Right hindlimb (tissue), 1 donor: Measurements from ENCODE around the gene PCBP3.
A peak's percentile ranks its signal among the peaks of the same experiment; 100 is the strongest.
"Not testable (repeated sequence)": the region's sequence is repeated elsewhere in the genome, so short reads cannot be mapped to it uniquely, and the experiment has no call there.

Experiments
- DNase-seq: peaks from one replicate; pipeline ENCODE4 v3.0.0-alpha.2; 2018

The PCBP3 gene

DNA sequence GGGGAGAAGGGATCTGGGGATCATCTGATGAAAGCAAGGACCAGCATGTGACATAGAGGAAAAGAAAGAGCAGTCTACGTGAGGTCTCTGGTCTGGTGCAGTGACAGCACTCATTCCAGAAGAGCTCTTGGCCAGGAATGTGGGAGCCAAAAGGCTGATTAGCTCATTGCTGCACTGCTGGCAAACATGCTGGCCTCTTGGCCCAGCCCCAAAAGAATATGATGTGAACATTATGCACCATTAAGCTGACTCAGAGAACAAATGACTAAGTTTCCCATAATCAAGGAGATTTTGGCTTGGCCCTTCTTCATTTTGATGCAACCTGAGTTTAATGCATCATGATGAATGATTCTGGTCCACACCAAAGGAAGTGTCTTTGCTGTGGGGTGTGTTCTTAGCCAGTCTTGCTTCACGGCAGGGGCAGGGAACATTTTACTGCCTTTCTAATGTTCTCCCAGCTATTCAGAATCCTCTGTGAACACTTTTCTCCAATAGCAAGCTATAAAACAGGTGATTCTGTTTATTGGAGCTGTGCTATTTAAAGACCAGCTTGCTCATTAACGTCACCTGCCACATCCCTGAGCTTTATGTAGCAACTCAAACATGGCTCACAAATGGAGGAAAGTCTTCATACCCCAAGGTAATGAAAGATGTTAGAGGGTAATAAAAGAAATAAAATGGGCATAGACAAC lies 55.1 kb downstream of the PCBP3 start:
- DNase-seq: peak; percentile 36

DNA sequence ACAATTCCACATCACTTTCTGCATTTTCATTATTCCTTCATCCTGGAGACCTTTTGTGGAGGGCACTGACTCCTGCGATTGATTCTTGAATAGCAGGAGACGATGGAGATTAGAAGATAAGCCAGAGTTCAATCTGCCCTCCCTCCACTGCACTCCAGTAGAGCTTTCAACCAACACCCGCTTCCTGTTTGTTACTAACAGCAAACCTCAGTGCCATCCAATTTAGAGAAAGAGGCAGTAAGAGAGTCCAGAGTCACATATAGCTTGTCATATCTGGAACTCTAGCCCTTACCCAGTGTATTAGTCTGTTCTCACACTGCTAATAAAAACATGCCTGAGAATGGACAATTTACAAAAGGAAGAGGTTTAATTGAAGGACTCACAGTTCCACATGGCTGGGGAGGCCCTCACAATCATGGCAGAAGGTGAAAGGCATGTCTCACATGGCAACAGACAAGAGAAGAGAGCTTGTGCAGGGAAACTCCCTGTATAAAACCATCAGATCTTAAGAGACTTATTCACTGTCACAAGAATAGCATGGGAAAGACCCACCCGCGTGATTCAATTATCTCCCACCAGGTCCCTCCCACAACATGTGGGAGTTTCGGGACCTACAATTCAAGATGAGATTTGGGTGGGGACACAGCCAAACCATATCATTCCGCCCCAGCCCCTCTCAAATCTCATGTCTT lies 55.9 kb downstream of the PCBP3 start:
- no peak for DNase-seq

DNA sequence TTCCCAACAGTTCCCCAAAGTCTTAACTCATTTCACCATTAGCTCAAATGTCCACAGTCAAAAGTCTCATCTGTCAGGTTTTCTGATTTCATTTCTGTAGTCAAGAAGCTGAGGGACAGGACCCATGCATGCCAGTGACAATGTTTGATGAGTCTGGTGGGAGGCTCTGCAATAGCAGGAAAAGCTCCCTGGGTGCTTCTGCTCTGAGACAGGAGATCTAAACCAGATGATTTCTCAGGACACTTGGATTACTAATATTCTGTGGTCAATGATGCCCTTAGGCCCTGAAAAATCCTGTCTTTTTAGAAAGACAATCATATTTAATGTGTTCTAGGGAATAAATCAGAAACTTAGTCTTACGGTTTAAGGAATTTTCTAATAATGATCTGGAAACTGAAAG lies 56.4 kb downstream of the PCBP3 start:
- DNase-seq: no peak

DNA sequence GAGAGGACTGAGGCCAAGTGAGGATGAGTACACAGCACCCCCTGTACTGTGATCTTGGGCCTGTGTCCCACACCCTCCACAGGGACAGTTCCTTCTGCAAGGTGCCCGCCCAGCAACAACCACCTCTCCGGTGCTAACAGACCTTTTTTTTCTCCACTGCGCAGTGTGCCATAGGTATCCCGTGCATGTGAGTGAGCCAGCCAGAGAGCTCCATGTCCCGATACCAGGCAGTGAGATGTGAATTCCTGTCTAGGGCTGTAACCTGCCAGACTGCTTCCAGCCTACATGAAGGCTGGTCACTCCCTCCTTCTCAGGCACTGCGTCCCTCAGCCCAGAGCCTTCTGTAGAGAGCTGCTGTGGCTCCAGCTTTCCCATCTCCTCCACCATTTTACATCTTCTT lies 56.9 kb downstream of the PCBP3 start:
- no peak for DNase-seq

DNA sequence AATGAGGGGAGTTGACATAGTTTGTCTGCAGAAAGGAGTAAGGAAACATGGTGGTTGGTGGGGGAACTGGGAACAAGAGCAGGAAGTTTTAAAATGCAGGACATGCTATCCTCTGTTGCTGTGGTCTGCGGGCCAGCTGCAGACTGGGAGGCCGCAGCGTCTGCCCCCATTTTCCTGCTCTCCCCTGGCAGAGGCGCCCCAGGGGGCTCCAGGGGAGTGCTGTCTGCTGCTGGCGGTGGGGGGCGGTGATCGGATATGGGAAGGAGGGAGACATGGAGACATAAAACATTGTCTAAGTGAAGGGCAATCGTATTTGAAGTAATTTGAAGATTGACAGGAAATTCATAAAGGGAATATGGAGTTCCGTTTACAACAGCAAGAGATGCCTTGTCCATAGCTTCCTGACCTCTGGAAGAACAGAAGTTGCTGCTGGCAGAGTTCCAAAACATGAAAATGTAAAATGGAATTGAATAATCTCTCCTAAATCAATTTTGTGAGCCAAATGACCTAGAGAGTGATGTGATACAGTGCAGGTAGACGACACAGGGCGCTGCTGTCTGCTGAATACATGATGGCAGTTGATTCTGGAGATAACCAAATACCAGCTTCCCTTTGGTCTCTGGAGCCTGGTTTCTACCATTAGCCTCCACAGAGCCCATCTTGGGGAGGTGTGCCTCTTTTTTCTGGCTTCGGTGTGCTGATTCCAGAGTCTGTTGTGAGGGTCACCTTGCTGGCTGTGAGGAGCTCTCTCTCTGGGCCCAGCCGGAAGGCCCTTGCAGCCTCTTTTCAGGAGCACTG lies 61.0 kb downstream of the PCBP3 start:
- DNase-seq: no peak

DNA sequence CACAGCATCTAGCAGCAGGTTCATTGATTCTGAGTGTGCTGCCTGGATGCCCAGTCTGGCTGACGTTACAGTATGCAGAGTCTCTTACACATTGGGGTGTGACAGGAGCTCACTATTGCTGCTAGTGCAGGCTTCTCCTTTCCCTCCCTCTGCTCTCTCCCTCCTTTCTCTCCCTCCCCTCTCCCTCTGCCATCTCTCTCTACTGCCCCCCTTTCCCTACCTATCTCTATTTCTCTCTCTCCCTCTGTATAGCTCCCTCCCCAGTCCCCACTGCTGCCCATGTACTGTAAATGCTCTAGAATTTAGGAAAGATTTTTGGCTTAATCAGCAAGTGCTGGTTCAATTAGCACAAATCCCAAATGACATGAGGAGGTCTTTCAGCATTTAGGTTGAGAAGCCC lies 62.8 kb downstream of the PCBP3 start:
- no peak for DNase-seq

DNA sequence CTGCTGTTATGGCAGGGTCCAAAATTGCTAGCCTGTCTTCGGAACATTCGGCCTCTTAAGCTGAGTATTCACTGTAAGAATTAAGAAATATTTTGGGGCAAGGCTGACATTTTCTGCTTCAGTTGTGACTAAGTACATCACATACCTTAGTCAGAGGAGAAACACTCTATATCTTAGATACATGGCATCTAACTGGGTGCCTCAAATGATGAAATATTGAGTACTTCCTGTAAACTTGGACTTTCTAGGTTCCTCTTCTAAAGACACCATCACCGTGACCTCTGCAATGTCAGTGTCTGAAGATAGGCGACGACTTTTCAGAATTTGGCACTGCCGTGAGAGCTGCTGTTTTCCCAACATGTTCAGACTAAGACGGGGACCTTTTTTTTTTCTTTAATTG lies 65.6 kb downstream of the PCBP3 start:
- DNase-seq: no peak

DNA sequence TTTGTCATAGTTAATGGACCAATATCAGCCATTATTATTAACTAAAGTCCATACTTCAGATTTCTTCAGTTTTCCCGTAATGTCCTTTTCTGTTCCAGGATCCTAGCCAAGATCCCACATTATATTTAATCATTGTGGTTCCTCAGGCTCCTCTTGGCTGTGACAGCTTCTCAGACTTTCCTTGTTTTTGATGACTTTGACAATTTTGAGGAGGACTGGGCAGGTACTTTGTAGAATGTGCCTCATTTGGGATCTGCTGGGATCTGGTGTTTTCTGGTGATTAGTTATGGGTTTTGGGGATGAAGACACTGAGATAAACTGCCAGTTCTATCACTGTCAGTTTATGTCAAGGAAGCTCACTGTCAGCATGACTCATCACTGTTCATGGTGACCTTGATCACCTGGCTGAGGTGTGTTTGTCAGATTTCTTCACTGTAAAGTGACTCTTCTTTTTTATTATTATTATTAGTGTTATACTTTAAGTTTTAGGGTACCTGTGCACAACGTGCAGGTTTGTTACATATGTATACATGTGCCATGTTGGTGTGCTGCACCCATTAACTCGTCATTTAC lies 66.3 kb downstream of the PCBP3 start:
- DNase-seq: no peak

DNA sequence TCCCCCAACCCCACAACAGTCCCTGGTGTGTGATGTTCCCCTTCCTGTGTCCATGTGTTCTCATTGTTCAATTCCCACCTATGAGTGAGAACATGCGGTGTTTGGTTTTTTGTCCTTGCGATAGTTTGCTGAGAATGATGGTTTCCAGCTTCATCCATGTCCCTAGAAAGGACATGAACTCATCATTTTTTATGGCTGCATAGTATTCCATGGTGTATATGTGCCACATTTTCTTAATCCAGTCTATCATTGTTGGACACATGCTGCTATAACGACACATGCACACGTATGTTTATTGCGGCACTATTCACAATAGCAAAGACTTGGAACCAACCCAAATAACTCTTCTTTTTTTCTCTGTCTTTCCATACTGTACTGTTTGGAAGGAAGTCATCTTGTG lies 66.8 kb downstream of the PCBP3 start:
- not testable (repeated sequence) for DNase-seq

DNA sequence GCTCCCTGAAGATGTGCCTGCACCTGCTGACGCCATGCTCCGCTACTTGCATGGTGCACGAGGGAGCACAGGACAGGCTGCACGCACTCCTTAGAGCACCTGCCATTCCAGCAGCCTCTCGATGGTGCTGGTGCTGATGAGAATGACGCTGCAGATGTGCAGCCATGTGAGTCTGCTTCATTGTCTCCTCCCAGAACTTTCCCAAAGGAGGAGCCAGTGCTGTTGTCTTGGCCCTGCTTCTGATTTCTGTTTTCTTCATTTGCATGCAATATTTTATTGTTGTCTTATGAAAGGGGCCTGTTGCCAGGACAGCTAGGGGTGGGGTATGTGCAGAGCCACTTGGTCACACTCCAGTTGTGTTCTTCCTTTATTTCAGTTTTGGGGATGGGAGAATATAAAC lies 70.1 kb downstream of the PCBP3 start:
- DNase-seq: no peak

DNA sequence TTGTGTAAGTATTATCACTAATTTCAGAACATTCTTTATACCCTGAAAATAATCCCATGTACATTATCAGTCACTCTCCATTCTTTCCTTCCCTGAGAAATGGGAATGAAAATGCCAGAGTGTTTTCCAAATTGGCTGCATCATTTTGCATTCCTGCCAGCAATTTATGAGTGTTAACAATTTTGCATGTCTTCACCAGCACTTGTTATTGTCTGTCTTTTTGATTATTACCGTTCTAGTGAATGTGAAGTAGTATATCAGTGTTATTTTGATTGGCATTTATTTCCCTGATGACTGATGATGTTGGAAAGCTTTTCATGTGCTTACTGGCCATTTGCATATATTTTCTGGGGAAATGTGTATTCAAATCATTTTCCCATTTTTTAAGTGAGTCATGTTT lies 71.9 kb downstream of the PCBP3 start:
- no peak for DNase-seq

DNA sequence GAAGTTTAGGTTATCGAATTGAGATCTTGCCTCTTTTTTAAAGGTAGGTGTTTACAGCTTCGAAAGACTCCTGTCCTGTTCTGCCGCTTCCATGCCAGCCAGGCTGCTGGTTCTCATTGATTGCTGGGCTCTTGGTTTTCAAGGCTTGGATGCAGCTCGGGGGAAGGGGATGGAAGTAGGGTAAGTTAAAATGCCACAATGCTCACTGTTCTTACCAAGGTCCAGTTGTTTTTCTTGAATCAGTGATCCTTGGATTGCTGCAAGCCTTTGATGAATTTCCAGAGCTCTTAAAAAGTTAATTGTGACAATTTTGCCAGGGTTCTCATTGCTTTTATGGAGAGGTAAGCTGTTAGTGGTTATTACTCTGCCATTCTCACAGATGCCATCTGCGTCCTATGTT lies 74.9 kb downstream of the PCBP3 start:
- DNase-seq: no peak

DNA sequence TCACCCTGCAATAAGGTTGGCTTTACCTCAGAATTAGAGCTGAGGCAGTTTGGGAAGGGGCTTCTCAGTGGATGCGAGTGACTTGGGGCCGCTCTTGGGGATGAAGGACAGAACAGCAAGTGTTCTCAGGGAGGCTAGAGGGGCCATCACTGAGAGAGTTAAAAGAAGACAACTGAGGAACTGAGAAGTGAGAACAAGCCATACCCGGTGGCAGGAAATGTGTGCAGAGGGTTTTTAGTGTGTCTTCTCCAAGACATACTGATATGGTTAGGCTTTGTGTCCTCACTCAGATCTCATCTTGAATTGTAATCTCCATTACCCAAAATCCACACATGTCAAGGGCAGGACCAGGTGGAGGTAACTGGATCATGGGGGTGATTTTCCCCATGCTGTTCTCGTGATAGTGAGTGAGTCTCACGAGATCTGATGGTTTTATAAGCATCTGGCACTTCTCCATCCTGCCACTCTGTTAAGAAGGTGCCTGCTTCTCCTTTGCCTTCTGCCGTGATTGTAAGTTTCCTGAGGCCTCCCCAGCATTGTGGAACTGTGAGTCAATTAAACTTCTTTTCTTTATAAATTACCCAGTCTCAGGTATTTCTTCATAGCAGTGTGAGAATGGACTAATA lies 75.8 kb downstream of the PCBP3 start:
- DNase-seq: no peak

DNA sequence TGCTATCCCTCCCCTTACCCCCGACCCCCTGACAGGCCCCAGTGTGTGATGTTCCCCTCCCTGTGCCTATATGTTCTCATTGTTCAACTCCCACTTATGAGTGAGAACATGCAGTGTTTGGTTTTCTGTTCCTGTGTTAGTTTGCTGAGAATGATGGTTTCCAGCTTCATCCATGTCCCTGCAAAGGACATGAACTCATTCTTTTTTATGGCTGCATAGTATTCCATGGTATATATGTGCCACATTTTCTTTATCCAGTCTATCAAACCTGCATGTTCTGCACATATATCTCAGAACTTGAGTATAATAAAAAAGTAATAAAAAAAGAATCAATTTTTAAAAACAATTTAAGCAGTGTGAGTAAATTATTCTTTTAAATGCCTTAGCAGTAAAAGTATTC lies 76.7 kb downstream of the PCBP3 start:
- not testable (repeated sequence) for DNase-seq

DNA sequence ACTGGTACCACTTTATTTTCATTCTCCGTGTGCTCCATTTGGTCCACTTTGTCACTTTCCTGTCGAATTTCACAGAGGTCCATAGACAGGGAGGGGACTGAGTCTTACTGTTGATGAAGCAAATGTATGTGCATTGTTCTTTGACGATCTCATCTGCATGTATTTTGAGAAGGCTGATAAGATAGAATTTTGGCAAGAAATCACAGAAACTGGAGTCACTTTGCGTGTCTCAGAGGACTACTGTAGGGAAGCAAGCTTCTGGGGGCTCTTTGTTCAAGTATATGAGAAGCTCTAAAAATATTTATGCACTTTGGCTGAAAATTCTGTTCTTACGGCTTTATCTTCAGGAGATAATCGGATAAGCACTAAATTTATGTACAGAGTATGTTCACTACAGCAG lies 78.1 kb downstream of the PCBP3 start:
- DNase-seq: no peak

DNA sequence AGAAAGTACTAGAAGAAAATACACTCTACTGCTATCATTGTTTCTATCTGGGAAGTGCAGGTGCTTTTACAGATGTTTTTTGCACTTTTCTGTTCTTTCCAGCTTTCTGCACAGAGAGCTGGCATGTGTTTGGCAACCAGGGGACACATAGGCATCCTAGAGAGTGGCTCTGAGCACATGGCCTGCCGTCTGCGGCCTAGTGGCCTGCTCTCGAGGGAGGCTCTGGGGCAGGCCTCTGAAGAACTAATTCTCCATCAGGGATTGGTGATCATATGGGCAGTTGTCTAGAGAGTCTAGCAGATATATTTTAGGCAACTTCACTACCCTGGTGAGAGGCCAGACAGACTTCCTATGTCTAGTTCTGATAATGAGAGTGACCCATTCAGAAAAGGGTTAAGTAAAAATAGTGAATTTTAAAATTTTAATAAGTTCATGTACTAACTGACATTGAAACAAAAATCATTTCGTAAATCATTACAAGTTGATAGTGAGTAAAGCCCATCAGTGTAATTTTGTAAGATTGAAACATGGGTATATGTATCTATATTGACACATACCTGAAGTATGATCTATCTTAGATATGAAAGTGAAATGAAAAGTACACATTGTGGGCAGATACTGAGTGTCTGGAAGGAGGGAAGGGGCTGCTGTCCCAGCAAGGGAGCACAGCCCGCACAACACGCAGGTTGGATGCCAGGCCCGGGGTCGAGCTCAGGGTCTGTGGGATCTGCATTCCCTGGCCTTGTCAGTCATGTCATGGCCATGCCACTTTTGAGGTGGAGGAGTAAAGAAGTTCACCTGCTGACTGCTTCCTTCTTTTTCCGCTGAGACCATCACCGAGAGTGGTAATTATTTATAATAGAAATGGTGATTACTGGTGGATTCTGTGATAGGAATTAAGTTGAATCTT lies 79.8 kb downstream of the PCBP3 start:
- DNase-seq: no peak

DNA sequence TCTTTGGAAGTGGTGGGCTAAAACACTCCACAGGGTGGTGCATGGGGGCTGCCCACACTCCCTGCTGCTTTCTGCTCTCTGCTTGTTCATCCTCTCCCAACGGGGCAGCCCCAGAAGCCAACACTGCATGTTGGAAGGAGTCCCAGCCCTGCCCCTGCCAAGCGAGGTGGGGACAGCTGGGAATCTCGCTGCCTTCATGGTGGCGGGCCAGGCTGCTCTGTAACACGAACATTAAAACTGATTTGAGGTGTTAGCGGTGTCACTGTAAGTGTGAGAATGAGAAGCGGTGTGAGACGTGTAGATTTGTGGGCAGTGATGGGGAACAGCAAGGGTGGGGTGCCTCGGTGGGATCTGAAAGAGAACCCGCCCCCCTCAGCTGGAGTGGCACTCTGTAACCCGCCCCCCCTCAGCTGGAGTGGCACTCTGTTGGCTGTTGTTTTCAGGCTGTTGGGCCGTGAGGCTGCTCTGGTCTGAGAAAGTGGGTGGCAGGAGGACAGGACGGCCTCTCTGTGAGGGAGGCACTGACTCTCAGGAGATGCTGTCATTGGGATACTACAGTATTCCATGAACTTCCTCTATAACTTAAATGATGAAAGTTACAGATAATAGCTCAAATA lies 80.9 kb downstream of the PCBP3 start:
- peak; percentile 73 for DNase-seq

DNA sequence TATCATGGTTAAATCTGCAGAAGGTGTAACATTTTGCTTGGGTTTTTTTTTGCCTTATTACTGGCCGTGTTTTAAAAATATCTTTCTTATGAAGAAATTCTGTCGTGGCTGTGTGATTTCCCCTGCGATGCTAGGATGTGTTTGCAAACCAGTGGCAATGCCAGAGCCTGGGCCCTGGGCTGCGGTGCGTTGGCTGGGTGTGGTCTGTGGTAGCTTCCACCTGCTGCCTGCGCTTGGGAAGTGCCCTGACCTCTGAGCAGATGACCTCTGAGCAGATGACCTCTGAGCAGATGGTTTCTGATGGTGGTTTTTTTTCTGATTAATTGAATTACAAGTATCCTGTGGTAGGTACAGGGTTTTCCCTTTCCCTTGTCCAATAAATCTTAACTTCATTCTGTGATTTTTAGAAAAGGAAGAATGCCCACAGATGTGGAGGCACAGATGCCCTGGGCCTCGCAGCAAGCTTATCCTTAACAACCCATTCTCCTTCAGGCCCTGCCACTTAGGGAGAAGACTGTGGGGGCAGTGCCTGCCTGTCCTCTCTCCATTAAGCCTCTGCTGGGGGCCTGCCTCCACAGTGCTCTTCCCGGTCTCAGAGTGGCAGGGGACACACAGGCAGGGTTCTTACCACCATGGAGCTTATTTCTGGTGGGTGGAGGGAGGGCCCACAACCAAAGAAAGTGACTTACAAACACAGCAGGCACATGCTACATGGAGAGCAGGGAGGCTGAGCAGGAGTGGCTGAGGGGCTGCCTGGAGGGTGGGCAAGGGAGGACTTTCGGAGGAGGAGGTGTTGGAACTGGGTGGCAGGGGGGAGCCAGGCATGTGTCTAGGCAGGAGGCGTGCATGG lies 81.7 kb downstream of the PCBP3 start:
- no peak for DNase-seq

DNA sequence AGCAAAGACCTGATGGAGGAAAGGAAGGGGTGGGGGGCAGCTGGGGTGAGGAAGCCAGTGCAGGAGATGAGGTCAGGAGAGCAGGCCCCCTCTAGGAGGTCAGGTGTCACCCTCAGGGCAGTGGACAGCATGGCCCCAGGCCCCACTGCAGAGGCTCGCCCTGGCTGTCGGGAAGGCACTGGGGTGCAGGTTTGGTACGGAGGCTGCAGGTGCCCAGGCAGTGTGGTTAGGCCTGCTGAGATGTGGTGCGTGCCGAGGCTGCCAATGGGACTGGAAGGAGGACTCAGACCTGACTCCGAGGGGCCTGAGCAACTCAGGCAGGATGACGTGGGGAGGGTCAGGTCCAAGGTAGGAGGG lies 82.3 kb downstream of the PCBP3 start:
- DNase-seq: no peak

DNA sequence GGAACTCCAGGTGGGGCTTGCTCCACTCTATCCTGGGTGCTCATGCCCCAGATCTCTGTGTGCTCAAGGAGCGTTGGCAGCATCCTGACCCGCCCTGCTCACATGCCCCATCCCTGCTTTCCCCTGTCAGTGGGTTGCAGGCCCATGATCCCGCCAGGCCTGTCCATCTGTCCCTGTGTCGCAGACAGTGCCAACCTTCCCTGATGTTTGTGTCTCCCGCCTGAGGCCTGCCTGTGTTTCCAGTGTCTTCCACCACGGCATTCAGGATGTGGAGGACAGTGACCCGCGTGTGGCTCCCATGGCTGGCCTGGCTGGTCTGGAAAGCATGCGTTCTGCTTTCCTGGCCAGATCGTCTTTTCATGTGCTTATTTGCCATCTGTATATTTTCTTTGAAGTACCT lies 82.9 kb downstream of the PCBP3 start:
- DNase-seq: no peak

DNA sequence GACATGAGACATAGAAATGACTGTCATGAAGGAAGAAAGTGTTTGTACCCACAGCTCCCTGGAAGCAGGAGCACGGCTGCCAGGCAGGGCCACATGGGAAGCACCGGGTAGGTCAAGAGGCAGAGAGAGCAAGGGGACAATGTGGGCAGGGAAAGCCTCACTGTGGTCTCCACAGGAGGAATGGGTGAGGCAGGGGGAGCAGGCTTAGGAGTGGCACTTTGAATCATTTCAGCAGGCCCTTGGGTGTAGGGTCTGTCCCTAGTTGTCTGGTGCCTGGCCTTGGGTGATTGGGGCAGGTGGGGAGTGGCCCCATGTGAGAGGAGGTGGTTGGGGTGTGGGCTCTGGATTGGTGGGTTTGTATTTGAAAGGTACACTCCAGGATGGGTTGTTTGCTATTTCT lies 83.9 kb downstream of the PCBP3 start:
- no peak for DNase-seq
